ENCODE measurements around the gene CTBS.

GRCh38 chr1:84613887-84614286 is 39.6 kb upstream of the CTBS start:
- TF ChIP-seq CTCF (IDR thresholded peaks at IDR 0.05; ENCODE audit: low read depth, low read length): no peak
- no peak for TF ChIP-seq POLR2A (IDR thresholded peaks at IDR 0.05; ENCODE audit: extremely low read depth, insufficient read length)
- TF ChIP-seq MYC (IDR thresholded peaks at IDR 0.05; ENCODE audit: low read depth, low read length): no peak
- no peak for TF ChIP-seq MAX (IDR thresholded peaks at IDR 0.05; ENCODE audit: low read depth, low read length)

Measured in NB4 (cell line).